WTC11 (cell line): ENCODE measurements around the gene HPSE2. TPM values are rescaled to one million over a fixed set of nuclear protein-coding genes. Genes with fewer than 3 reads are reported as not detected.

Source experiments
- ATAC-seq: fragments of 200-7000 bp; cut with Tn5 transposase; 2 replicates; pipeline ENCODE4 v1.10.0; 2021; ENCODE audit warnings: mild to moderate bottlenecking, moderate library complexity
- CTCF ChIA-PET: fragments of 300-600 bp; sonication (Branson Sonifier 250); formaldehyde crosslinking; loops from one replicate; lab custom pipeline; 2021; ENCODE audit warnings: antibody characterized with exemption; lab: Charles Lee
- POLR2A ChIA-PET: fragments of 350-600 bp; sonication (Branson Sonifier 250); formaldehyde crosslinking; loops from one replicate; lab custom pipeline; 2021; ENCODE audit warnings: antibody characterized with exemption; lab: Charles Lee
- DNase-seq: peaks from one replicate; pipeline ENCODE4 v3.0.0; 2021; ENCODE audit warnings: low spot score
- H3K27ac Mint-ChIP-seq: 2 replicates; pipeline ENCODE4 v1.8.0; 2021; ENCODE audit warnings: mixed read lengths
- H3K27me3 Mint-ChIP-seq: 2 replicates; pipeline ENCODE4 v1.8.0; 2021; ENCODE audit warnings: low read depth, mild to moderate bottlenecking, moderate library complexity, mixed read lengths
- H3K36me3 Mint-ChIP-seq: 2 replicates; pipeline ENCODE4 v1.8.0; 2021; ENCODE audit warnings: mixed read lengths
- H3K4me1 Mint-ChIP-seq: 2 replicates; pipeline ENCODE4 v1.8.0; 2022; ENCODE audit warnings: mixed read lengths
- H3K4me3 Mint-ChIP-seq: 2 replicates; pipeline ENCODE4 v1.8.0; 2021; ENCODE audit warnings: mild to moderate bottlenecking, moderate library complexity, mixed read lengths
- H3K9me3 Mint-ChIP-seq: 2 replicates; pipeline ENCODE4 v1.8.0; 2021; ENCODE audit warnings: mixed read lengths
- CBFB ChIP-seq: sonication (generic); formaldehyde crosslinking; IDR thresholded peaks from 2 replicates; pipeline ENCODE4 v1.8.1; 2022; ENCODE audit warnings: mild to moderate bottlenecking, low read depth, missing genetic modification reagents
- CREB1 ChIP-seq: sonication (generic); formaldehyde crosslinking; IDR thresholded peaks from 2 replicates; pipeline ENCODE4 v1.8.0; 2023; ENCODE audit warnings: mild to moderate bottlenecking, missing genetic modification reagents
- EMX1 ChIP-seq: fragments of 250-450 bp; sonication (Bioruptor Pico); IDR thresholded peaks from 2 replicates; pipeline ENCODE4 v1.8.0; 2021; ENCODE audit warnings: mild to moderate bottlenecking
- ETV6 ChIP-seq: sonication (generic); formaldehyde crosslinking; IDR thresholded peaks from 2 replicates; pipeline ENCODE4 v1.8.1; 2022; ENCODE audit warnings: mild to moderate bottlenecking, missing genetic modification reagents
- KAT7 ChIP-seq: sonication (generic); formaldehyde crosslinking; IDR thresholded peaks from 2 replicates; pipeline ENCODE4 v1.8.1; 2023; ENCODE audit warnings: missing genetic modification reagents, mild to moderate bottlenecking, borderline replicate concordance
- MYBL2 ChIP-seq: sonication (generic); formaldehyde crosslinking; IDR thresholded peaks from 2 replicates; pipeline ENCODE4 v1.8.1; 2023; ENCODE audit warnings: mild to moderate bottlenecking, moderate library complexity, missing genetic modification reagents
- NFYB ChIP-seq: sonication (generic); formaldehyde crosslinking; conservative IDR thresholded peaks from 2 replicates; pipeline ENCODE4 v1.8.0; 2022; ENCODE audit warnings: low read depth, missing genetic modification reagents
- OVOL2 ChIP-seq: fragments of 250-450 bp; sonication (Bioruptor Pico); IDR thresholded peaks from 2 replicates; pipeline ENCODE4 v1.9.0; 2021; ENCODE audit warnings: mild to moderate bottlenecking, borderline replicate concordance
- RELA ChIP-seq: sonication (generic); formaldehyde crosslinking; IDR thresholded peaks from 2 replicates; pipeline ENCODE4 v1.8.1; 2022; ENCODE audit warnings: missing genetic modification reagents, mild to moderate bottlenecking, borderline replicate concordance
- ZBTB21 ChIP-seq: sonication (generic); formaldehyde crosslinking; IDR thresholded peaks from 2 replicates; pipeline ENCODE4 v1.8.1; 2023; ENCODE audit warnings: mild to moderate bottlenecking, missing genetic modification reagents, borderline replicate concordance
- ZNF317 ChIP-seq: sonication (generic); formaldehyde crosslinking; IDR thresholded peaks from 2 replicates; pipeline ENCODE4 v1.8.1; 2023; ENCODE audit warnings: low read depth, mild to moderate bottlenecking, moderate library complexity, missing genetic modification reagents, borderline replicate concordance
- ZNF423 ChIP-seq: fragments of 250-450 bp; sonication (Bioruptor Pico); IDR thresholded peaks from 2 replicates; pipeline ENCODE4 v2.1.2; 2022; ENCODE audit warnings: mild to moderate bottlenecking, moderate library complexity
- total RNA-seq: library from RNA; stranded (reverse); gene quantifications from 3 replicates; pipeline ENCODE4 v1.2.3, GENCODE V29; 2021
- TF ChIP-seq, protein P1 (sequence below): sonication (generic); formaldehyde crosslinking; IDR thresholded peaks from 2 replicates; pipeline ENCODE4 v1.8.1; 2022; ENCODE audit warnings: mild to moderate bottlenecking, moderate library complexity, missing genetic modification reagents
- TF ChIP-seq, protein P2 (sequence below): sonication (generic); formaldehyde crosslinking; IDR thresholded peaks from 2 replicates; pipeline ENCODE4 v1.8.1; 2022; ENCODE audit warnings: low read depth, missing genetic modification reagents, borderline replicate concordance
- TF ChIP-seq, protein P3 (sequence below): sonication (generic); formaldehyde crosslinking; conservative IDR thresholded peaks from 2 replicates; pipeline ENCODE4 v1.8.1; 2022; ENCODE audit warnings: mild to moderate bottlenecking, missing genetic modification reagents
- TF ChIP-seq, protein P4 (sequence below): sonication (generic); formaldehyde crosslinking; IDR thresholded peaks from 2 replicates; pipeline ENCODE4 v1.8.1; 2022; ENCODE audit warnings: missing genetic modification reagents, borderline replicate concordance
- TF ChIP-seq, protein P5 (sequence below): sonication (generic); formaldehyde crosslinking; IDR thresholded peaks from 2 replicates; pipeline ENCODE4 v1.8.1; 2023; ENCODE audit warnings: mild to moderate bottlenecking, missing genetic modification reagents, borderline replicate concordance

Gene HPSE2
- total RNA-seq, 1 experiment from 2014 or later: 0.66 TPM

DNA sequence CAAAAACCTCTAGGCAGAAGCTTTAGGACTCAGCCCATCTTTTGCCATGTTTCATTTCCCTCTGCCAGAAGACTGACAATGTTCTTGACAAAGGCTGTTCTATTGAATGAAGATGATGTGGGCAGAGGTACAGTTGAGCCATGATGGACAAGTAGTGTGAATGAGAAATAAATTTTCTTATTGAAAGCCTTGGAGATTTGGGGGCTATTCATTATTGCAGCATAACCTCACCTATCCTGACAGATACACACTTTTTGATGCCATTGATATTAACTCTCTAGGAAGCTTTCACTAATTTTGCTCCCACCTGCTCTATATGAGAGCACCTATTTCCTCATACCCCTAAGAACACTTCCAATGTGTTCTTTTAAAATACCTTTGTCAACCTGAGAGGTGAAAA, 752.0 kb downstream of the HPSE2 start (continued):
- TF ChIP-seq KAT7 (CRISPR knock-in tag) (no peak), ZNF423 (CRISPR knock-in tag) (no peak)
- TF ChIP-seq, protein P1, sequence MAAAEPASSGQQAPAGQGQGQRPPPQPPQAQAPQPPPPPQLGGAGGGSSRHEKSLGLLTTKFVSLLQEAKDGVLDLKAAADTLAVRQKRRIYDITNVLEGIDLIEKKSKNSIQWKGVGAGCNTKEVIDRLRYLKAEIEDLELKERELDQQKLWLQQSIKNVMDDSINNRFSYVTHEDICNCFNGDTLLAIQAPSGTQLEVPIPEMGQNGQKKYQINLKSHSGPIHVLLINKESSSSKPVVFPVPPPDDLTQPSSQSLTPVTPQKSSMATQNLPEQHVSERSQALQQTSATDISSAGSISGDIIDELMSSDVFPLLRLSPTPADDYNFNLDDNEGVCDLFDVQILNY: no peak
- TF ChIP-seq, all 79 proteins: peak for 0

DNA sequence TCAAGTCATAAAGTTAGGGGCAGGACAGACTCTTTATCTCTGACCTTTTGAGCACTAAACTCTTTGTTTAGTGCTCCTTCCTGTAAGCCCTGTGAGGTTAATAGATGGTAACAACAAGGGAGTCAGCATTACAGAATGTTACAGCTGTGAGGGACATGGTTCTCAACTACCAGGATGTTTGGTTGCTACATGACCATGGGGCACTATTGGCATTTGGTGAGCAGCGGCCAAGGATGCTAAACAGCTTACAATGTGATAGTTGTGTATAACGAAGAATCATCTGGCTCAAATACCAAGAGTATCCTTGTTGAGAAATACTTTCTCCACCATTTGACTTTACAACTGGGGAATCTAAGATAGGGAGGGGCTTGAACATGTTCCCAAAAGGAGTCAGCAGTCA, 753.6 kb downstream of the HPSE2 start:
- TF ChIP-seq MYBL2 (CRISPR knock-in tag) (no peak), OVOL2 (CRISPR knock-in tag) (no peak), ZBTB21 (no peak), ETV6 (CRISPR knock-in tag) (no peak), RELA (CRISPR knock-in tag) (no peak), NFYB (CRISPR knock-in tag) (no peak), ZNF317 (CRISPR knock-in tag) (no peak), CREB1 (CRISPR knock-in tag) (no peak), EMX1 (no peak), CBFB (CRISPR knock-in tag) (no peak)
- TF ChIP-seq, protein P2, sequence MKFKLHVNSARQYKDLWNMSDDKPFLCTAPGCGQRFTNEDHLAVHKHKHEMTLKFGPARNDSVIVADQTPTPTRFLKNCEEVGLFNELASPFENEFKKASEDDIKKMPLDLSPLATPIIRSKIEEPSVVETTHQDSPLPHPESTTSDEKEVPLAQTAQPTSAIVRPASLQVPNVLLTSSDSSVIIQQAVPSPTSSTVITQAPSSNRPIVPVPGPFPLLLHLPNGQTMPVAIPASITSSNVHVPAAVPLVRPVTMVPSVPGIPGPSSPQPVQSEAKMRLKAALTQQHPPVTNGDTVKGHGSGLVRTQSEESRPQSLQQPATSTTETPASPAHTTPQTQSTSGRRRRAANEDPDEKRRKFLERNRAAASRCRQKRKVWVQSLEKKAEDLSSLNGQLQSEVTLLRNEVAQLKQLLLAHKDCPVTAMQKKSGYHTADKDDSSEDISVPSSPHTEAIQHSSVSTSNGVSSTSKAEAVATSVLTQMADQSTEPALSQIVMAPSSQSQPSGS: no peak
- TF ChIP-seq, protein P3, sequence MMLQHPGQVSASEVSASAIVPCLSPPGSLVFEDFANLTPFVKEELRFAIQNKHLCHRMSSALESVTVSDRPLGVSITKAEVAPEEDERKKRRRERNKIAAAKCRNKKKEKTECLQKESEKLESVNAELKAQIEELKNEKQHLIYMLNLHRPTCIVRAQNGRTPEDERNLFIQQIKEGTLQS: no peak
- TF ChIP-seq, protein P4, sequence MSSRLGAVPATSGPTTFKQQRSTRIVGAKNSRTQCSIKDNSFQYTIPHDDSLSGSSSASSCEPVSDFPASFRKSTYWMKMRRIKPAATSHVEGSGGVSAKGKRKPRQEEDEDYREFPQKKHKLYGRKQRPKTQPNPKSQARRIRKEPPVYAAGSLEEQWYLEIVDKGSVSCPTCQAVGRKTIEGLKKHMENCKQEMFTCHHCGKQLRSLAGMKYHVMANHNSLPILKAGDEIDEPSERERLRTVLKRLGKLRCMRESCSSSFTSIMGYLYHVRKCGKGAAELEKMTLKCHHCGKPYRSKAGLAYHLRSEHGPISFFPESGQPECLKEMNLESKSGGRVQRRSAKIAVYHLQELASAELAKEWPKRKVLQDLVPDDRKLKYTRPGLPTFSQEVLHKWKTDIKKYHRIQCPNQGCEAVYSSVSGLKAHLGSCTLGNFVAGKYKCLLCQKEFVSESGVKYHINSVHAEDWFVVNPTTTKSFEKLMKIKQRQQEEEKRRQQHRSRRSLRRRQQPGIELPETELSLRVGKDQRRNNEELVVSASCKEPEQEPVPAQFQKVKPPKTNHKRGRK (CRISPR knock-in tag): no peak
- TF ChIP-seq, protein P5, sequence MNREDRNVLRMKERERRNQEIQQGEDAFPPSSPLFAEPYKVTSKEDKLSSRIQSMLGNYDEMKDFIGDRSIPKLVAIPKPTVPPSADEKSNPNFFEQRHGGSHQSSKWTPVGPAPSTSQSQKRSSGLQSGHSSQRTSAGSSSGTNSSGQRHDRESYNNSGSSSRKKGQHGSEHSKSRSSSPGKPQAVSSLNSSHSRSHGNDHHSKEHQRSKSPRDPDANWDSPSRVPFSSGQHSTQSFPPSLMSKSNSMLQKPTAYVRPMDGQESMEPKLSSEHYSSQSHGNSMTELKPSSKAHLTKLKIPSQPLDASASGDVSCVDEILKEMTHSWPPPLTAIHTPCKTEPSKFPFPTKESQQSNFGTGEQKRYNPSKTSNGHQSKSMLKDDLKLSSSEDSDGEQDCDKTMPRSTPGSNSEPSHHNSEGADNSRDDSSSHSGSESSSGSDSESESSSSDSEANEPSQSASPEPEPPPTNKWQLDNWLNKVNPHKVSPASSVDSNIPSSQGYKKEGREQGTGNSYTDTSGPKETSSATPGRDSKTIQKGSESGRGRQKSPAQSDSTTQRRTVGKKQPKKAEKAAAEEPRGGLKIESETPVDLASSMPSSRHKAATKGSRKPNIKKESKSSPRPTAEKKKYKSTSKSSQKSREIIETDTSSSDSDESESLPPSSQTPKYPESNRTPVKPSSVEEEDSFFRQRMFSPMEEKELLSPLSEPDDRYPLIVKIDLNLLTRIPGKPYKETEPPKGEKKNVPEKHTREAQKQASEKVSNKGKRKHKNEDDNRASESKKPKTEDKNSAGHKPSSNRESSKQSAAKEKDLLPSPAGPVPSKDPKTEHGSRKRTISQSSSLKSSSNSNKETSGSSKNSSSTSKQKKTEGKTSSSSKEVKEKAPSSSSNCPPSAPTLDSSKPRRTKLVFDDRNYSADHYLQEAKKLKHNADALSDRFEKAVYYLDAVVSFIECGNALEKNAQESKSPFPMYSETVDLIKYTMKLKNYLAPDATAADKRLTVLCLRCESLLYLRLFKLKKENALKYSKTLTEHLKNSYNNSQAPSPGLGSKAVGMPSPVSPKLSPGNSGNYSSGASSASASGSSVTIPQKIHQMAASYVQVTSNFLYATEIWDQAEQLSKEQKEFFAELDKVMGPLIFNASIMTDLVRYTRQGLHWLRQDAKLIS (CRISPR knock-in tag): no peak
- POLR2A ChIA-PET: no interaction called here
- DNase-seq (no peak), ATAC-seq (no peak)
- Mint-ChIP-seq H3K4me1 (no peaks in the 10 kb centered on the region), H3K4me3 (no peak overlapping the region), H3K27me3 (peaks cover 8% of the 10 kb centered on the region), H3K27ac (no peak overlapping the region), H3K36me3 (0 out of 2 replicates have a peak, but pooled peaks cover 7% of the 10 kb centered on the region), H3K9me3 (peaks cover 21% of the 10 kb centered on the region)
- CTCF ChIA-PET: no interaction called here
